Smooth muscle cell of the brain vasculature (primary cell): ENCODE data around the gene MICAL1.

Experiments
- DNase-seq: peaks from one replicate; pipeline ENCODE4 v3.0.0-alpha.2; 2012; ENCODE audit warnings: low read depth, low spot score

MICAL1 gene

GRCh38 chr6:109436041-109436440 is 19.5 kb downstream of the MICAL1 start:
- DNase-seq: no peak

- no peak for DNase-seq
Observed at GRCh38 chr6:109434456-109434855, 21.1 kb downstream of the MICAL1 start.

- no peak for DNase-seq
Observed at GRCh38 chr6:109429496-109429895, 26.1 kb downstream of the MICAL1 start.

- no peak for DNase-seq
Observed at GRCh38 chr6:109428889-109429477, 26.6 kb downstream of the MICAL1 start.

- no peak for DNase-seq
Observed at GRCh38 chr6:109424946-109425345, 30.6 kb downstream of the MICAL1 start.

GRCh38 chr6:109421184-109421583 is 34.4 kb downstream of the MICAL1 start:
- no peak for DNase-seq

GRCh38 chr6:109420751-109421150 is 34.8 kb downstream of the MICAL1 start:
- DNase-seq: no peak

- DNase-seq: no peak
Observed at GRCh38 chr6:109417646-109418045, 37.9 kb downstream of the MICAL1 start.

GRCh38 chr6:109411034-109411433 is 44.5 kb downstream of the MICAL1 start:
- no peak for DNase-seq

- no peak for DNase-seq
Observed at GRCh38 chr6:109406196-109406595, 49.4 kb downstream of the MICAL1 start.

GRCh38 chr6:109397020-109397419 is 58.6 kb downstream of the MICAL1 start:
- no peak for DNase-seq

- DNase-seq: no peak
Observed at GRCh38 chr6:109396046-109396718, 59.4 kb downstream of the MICAL1 start.
